Dermis blood vessel endothelial cell (primary cell): ENCODE data around the gene ST6GALNAC3. TPM values are rescaled to one million over a fixed set of nuclear protein-coding genes. Genes with fewer than 3 reads are reported as not detected.
A peak's percentile ranks its signal among the peaks of the same experiment; 100 is the strongest.

Experiments used
- DNase-seq: peaks from one replicate; pipeline ENCODE4 v3.0.0; 2010
- total RNA-seq: library from RNA; depleted of rRNA; stranded (reverse); fragments of >200 nt; gene quantifications from 2 replicates; pipeline ENCODE4 v1.2.3, GENCODE V29; 2014

The ST6GALNAC3 gene
- total RNA-seq, 1 donor from 2014 or later = 44.9 TPM

GRCh38 chr1:76352741-76353435 lies 278.3 kb downstream of the ST6GALNAC3 start:
- no peak for DNase-seq

- no peak for DNase-seq
These were observed 279.7 kb downstream of the ST6GALNAC3 start for GRCh38 chr1:76354236-76354635.

- DNase-seq = no peak
These were observed 292.2 kb downstream of the ST6GALNAC3 start for GRCh38 chr1:76366726-76367125.

DNA sequence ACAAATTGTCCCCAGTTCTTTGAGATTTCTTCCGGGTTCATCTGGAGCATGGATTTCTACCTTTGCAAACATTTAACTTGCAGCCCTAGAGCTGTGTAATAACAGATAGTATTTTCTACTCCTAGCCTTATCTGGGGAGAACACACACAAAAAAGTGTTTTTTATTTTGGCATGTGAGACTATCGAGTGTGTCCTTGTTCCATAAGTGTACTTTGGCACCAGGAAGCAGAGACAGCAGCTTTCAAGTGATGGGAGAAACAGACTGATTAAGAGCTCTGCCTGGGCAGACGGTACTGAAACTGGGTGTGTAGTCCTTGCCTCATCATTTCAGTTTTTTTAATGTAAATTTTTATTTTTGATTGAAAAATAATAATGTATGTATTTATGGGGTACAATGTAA lies 297.4 kb downstream of the ST6GALNAC3 start:
- no peak for DNase-seq

DNA sequence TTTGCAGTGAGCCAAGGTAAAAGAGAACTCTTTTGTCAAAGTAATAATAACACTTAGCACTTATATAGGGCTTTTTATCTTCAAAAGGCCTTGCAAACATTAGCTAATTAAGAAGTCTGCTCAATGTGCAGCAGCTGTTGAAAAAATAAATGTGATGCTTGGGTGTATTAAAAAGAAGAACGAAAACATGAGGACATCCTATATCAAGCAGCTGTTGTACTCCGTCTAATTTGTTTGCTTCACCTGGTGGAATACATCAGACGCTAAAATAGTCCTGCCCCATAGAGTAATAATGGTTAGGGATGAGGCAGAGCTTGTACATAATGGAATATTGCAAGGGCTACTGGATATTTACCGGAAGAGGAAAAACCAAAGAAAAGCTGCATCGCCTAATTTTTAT lies 299.5 kb downstream of the ST6GALNAC3 start:
- DNase-seq = no peak

GRCh38 chr1:76377247-76377646 lies 302.7 kb downstream of the ST6GALNAC3 start:
- DNase-seq = no peak

GRCh38 chr1:76379506-76379905 lies 305.0 kb downstream of the ST6GALNAC3 start:
- no peak for DNase-seq

- DNase-seq = no peak
These were observed 307.0 kb downstream of the ST6GALNAC3 start for GRCh38 chr1:76381450-76382097.

DNA sequence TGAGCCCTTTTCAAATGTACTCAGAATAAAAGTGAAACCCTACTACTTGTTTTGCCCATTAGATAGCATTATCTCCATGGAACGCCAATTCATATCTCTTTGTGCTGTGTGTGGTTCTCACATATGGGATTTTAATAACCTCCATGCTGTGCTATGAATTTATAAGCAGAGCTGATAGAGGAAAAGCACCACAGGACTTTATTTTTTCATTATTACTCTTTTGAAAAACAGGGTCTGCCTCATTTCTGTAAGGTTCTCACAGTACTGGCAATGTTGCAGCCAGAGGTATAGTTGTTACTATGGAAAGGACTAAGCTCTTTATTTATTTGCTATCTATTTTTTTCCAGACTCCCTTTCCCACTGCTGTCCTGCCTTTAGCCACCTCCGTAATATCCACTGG lies 313.7 kb downstream of the ST6GALNAC3 start:
- no peak for DNase-seq

DNA sequence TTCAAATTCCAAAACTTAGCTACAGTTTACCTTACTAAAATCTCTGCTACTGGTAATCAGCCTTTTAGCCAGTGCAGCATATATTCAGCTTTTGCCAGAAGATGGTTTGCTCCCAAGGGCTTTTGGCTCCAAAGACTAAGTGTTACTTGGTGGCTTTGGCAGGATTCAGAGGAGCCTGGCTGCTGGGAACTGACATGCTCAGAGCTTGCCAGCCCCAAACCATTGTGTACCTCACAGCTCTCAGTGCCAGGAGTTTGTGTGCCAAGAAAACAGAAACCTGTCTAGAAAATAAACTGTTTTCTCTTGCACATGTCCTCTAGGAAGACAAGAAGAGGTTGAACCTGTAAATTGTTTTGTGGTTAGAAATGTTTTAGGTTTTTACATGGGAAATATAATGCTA lies 315.9 kb downstream of the ST6GALNAC3 start:
- no peak for DNase-seq

DNA sequence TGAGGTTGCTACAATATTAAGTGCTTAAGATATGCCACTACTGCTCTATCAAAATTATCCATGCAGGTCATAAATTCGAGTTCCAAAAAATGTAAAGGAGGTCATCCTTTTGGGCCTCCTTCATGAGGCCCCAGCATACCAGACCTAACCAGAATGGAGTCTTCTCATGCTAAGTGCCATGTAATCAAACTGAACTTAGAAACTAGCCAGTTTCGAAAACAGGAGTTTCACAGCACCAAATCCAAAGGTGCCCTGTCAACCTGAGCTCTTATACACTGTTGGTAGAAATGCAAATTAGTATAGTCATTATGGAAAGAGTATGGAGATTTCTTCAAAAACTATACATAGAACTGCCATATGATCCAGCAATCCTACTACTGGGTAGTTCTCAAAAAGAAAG lies 320.5 kb downstream of the ST6GALNAC3 start:
- DNase-seq = no peak

DNA sequence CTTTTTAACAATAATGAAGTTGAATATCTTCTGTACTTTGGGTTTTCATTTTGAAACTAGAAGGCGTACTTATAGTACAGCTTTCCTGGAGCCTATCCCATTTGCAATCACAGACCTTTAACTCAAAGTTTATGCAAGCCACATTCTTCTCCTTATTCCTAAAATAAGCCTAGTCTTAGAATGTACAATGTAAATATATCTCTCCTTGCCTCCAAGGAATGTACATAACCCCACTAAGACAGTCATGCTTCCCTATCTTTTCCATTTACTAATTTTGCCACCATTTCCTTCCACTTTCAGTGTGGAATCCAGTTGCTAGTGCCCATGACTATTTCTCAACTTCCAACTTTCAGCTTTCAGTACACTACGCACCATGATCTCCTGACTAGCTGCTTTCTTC lies 327.6 kb downstream of the ST6GALNAC3 start:
- DNase-seq = no peak

GRCh38 chr1:76408303-76408702 lies 333.8 kb downstream of the ST6GALNAC3 start:
- DNase-seq = no peak

DNA sequence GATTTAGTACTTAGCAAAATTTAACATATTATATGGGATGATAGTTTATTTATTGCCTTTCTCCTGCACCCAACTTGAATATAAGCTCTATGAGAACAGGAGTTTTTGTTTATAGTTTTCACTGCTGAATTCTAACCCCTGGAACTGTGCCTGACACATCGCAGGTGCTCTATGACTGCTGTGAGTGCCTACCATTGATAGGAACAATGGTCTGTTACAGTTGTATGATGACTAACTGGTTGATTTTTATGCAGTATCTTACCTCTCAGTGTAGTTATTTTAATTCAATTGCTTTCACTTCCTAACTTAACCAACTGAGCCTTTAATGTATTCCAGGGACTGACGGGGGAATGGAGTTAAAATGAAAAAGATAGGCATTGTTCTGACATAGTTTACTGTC lies 336.0 kb downstream of the ST6GALNAC3 start:
- peak; percentile 25 for DNase-seq

DNA sequence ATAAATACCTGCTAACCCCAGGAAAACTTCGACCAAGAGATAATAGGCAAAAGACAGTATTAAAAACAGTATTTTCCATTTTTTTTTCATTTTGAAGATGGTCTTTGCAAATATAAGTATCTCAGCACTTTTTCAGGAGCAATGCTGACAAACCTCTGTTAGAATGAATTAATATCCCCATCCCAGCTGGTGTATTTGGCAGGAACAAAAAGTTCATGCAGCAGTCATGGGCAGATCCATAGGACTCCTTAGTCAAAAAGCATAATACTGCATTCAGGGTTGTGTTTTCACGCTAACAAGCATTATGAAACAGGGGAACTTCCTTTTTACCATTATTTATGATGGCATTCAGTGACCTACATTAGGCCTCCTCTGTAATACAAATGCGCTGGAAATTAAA lies 344.0 kb downstream of the ST6GALNAC3 start:
- no peak for DNase-seq

GRCh38 chr1:76419603-76420002 lies 345.1 kb downstream of the ST6GALNAC3 start:
- DNase-seq = no peak

DNA sequence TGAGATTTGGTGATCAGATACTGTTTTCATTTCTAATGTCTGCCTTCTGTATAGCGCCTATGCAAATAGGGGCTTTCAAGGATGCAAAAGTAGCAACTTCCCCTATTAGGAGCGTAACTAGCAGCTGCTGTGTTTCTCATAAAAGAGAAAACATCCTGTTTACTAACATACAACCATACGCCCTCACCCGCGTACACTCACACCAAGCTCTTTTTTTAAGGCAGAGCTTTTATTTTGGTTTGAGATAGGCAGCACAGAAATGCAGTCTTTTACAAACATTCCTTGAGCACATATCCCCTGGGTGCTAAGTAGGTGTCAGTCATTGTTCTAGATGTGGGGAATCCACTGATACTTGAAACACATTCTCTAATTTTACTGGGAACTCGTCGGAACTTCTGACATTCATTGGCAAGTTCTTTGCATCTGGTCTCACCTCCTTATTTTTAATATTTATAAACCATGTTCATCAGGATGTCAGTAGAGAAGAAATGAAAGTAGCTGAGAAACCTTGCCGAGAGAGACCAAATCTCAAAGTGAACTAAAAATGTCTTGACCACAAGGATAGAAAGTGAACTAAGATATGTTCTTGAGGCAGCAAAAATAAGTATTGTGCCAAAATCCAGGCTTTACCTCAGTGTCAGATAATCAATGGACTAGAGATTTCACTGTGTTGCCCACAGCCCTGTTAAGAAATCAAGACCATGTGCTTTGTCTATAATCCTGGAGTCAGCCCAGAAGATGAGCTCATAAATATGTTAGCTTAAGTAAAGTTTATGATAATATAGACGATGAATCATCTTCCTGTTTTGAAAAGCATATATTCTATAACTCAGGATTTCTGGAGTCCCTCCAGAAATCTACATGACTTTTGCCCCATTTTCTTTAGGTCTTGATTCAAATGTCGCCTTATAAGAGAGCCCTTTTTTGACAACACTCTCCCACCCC lies 350.9 kb downstream of the ST6GALNAC3 start:
- peak; percentile 65 for DNase-seq

DNA sequence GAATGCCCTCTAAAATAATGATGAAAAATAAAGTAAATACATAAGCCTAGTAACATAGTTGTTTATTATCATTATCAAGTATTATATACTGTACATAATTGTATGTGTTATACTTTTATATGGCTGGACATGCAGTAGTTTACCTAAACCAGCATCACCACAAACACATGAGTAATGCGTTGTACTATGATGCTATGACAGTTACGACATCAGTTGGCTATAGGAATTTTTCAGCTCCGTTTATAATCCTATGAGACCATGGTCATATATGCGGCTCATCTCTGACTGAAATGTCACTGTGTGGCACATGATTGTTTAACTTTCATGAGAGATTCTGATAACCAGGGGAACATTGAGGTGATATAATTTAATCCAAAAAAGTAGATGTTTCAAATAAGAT lies 352.1 kb downstream of the ST6GALNAC3 start:
- no peak for DNase-seq

GRCh38 chr1:76428028-76428427 lies 353.5 kb downstream of the ST6GALNAC3 start:
- DNase-seq = peak; percentile 25

- DNase-seq = no peak
These were observed 356.0 kb downstream of the ST6GALNAC3 start for GRCh38 chr1:76430531-76430930.

GRCh38 chr1:76433526-76433925 lies 359.0 kb downstream of the ST6GALNAC3 start:
- DNase-seq = no peak

GRCh38 chr1:76443217-76443616 lies 368.7 kb downstream of the ST6GALNAC3 start:
- DNase-seq = no peak

DNA sequence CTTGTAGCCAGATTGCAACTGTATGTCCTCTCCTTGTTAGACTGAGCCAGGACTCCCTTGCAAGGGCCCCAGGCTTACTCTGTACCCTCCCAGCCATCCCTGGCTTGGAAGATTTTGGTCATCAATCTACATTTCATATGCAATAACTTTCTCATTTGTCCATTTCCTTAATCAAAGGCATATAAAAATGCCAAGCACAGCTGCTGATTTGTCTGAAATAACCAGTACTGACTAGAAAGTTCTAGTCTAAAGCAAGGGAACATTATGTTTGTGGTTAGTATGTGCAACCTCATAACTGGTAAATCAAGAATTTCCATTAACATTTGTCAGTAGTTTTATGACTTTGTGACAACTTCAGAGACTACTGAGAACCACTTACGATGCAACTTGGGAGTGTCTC lies 370.2 kb downstream of the ST6GALNAC3 start:
- DNase-seq = no peak
